K562 (cell line): Measurements from ENCODE around the gene ERP44. TPM values are rescaled to one million over a fixed set of nuclear protein-coding genes. Genes with fewer than 3 reads are reported as not detected.

Experiments used
- CTBP1 ChIP-seq: fragments of 450-650 bp; IDR thresholded peaks from 2 replicates; pipeline ENCODE4 v1.6.1; 2016; ENCODE audit warnings: borderline replicate concordance
- FUS ChIP-seq: fragments of 200-400 bp; formaldehyde crosslinking; optimal IDR thresholded peaks from 2 replicates; pipeline ENCODE3; 2017; ENCODE audit warnings: low read depth, low read length
- MYNN ChIP-seq, 2 experiments: sonication (generic); formaldehyde crosslinking in 1 of 2; IDR thresholded peaks; 2 replicates each; pipeline versions ENCODE4 v1.5.0 to v1.6.1; 2016 to 2020; ENCODE audit warnings: antibody characterized with exemption in 1 of 2, missing genetic modification reagents in 1 of 2
- NFE2 ChIP-seq: IDR thresholded peaks from 2 replicates; pipeline ENCODE4 v1.6.1; 2014; ENCODE audit warnings: antibody characterized with exemption, low read depth
- NFE2L1 ChIP-seq: fragments of 450-650 bp; IDR thresholded peaks from 2 replicates; pipeline ENCODE4 v1.6.1; 2016; ENCODE audit warnings: missing genetic modification characterization, low read depth, mild to moderate bottlenecking, missing compliant biosample characterization, moderate library complexity, borderline replicate concordance
- POLR2AphosphoS5 ChIP-seq: IDR thresholded peaks from 2 replicates; pipeline ENCODE4 v1.6.1; 2011; ENCODE audit warnings: mild to moderate bottlenecking, low read depth, low read length, moderate library complexity; ENCODE audit not compliant: control insufficient read depth, insufficient read depth
- POLR3A ChIP-seq: IDR thresholded peaks from 2 replicates; pipeline ENCODE4 v1.6.1; 2011; ENCODE audit warnings: borderline replicate concordance, mild to moderate bottlenecking, moderate library complexity; ENCODE audit not compliant: insufficient read length, insufficient read depth; ENCODE audit errors: extremely low read depth
- TCF7L2 ChIP-seq: fragments of 150-350 bp; IDR thresholded peaks from 2 replicates; pipeline ENCODE4 v1.6.1; 2016; ENCODE audit warnings: low read depth, mild to moderate bottlenecking, low read length, moderate library complexity
- TGIF2 ChIP-seq: sonication (generic); formaldehyde crosslinking; IDR thresholded peaks from 2 replicates; pipeline ENCODE4 v1.8.1; 2022; ENCODE audit warnings: mild to moderate bottlenecking, missing genetic modification reagents, moderate library complexity
- ZC3H8 ChIP-seq: fragments of 450-650 bp; IDR thresholded peaks from 2 replicates; pipeline ENCODE4 v1.6.1; 2017
- ZFP1 ChIP-seq: fragments of 450-650 bp; formaldehyde crosslinking; IDR thresholded peaks from 2 replicates; pipeline ENCODE4 v1.4.0; 2020; ENCODE audit warnings: mild to moderate bottlenecking, mixed read lengths
- ZNF124 ChIP-seq: sonication (generic); formaldehyde crosslinking; IDR thresholded peaks from 2 replicates; pipeline ENCODE4 v1.8.1; 2022; ENCODE audit warnings: missing genetic modification reagents
- ZNF232 ChIP-seq: sonication (generic); formaldehyde crosslinking; IDR thresholded peaks from 2 replicates; pipeline ENCODE4 v1.8.0; 2022; ENCODE audit warnings: mild to moderate bottlenecking, missing genetic modification reagents
- ZNF695 ChIP-seq: fragments of 450-650 bp; formaldehyde crosslinking; IDR thresholded peaks from 2 replicates; pipeline ENCODE4 v1.4.0; 2020; ENCODE audit warnings: mild to moderate bottlenecking, moderate library complexity
- ZNF696 ChIP-seq: fragments of 250-450 bp; sonication (Bioruptor Pico); conservative IDR thresholded peaks from 2 replicates; pipeline ENCODE4 v1.4.0; 2020; ENCODE audit warnings: mild to moderate bottlenecking, moderate library complexity
- polyA plus RNA-seq, 8 experiments: library from polyadenylated mRNA; depleted of rRNA in 4 of 8; stranded (reverse) in 5 of 8; unstranded in 3 of 8; fragments of >200 nt; fragmentation: Nextera tagmentation in 2 of 8; fragmentation: Illumina TruSeq in 1 of 8; extraction: Ambion mirVana in 2 of 8; extraction: Trizol in 1 of 8; gene quantifications; 2 replicates each; pipeline versions ENCODE4 v1.2.1 to v1.2.3, GENCODE V29; 2011 to 2014; ENCODE audit warnings: inconsistent platforms in 1 of 8, missing spikeins in 1 of 8
- total RNA-seq, 7 experiments: library from RNA; depleted of rRNA in 6 of 7; stranded (reverse); fragments of >200 nt in 6 of 7; fragmentation: Illumina TruSeq in 2 of 7; extraction: Trizol in 2 of 7; gene quantifications; 2 replicates each; pipeline versions ENCODE4 v1.2.1 to v1.2.3, GENCODE V29; 2011 to 2021; ENCODE audit warnings: low replicate concordance in 1 of 7
- TF ChIP-seq, protein P1 (sequence below): fragments of 250-450 bp; sonication (Bioruptor Pico); IDR thresholded peaks from 2 replicates; pipeline ENCODE4 v1.5.1; 2021; ENCODE audit warnings: mild to moderate bottlenecking
- TF ChIP-seq, protein P2 (sequence below): fragments of 250-450 bp; sonication (Bioruptor Pico); IDR thresholded peaks from 2 replicates; pipeline ENCODE4 v1.8.0; 2022; ENCODE audit warnings: moderate library complexity, mild to moderate bottlenecking, inconsistent platforms
- TF ChIP-seq, protein P3 (sequence below): sonication (generic); formaldehyde crosslinking; IDR thresholded peaks from 2 replicates; pipeline ENCODE4 v1.8.1; 2022; ENCODE audit warnings: missing genetic modification reagents
- TF ChIP-seq, protein P4 (sequence below), 2 experiments: IDR thresholded peaks; 2 replicates each; pipeline ENCODE4 v1.6.1; 2012; ENCODE audit warnings: improper control_type of control experiment in 2 of 2, low read depth in 2 of 2, low read length in 2 of 2, borderline replicate concordance in 1 of 2
- TF ChIP-seq, protein P5 (sequence below): fragments of 250-450 bp; sonication (Bioruptor Pico); IDR thresholded peaks from 2 replicates; pipeline ENCODE4 v1.4.0; 2020; ENCODE audit warnings: mild to moderate bottlenecking, moderate library complexity, borderline replicate concordance

Gene ERP44
- total and polyA plus RNA-seq, 9 of the 15 experiments (the other 6 are each of a cell fraction or from before 2014, with no cell fraction given): 9.2 to 23.4 (median 13.6) TPM

DNA sequence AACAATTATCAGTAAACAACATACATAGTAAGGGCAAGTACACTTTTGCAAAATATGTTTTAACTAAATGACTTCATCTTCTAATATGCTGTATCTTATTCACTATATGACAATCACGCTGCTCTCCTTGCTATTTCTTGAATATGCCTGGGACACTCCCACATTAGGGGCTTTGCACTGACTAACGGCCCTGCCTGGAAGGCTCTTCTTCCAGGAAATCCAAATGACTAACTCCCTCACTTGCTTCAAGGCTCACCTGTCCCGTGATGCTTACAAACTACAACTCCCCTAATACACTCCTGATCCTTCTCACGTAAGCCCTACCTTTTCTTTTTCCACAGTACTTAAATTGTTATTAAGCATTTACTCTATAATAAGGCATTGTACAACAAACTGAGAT lies 10.6 kb downstream of the ERP44 start (continued):
- TF ChIP-seq, protein P1, sequence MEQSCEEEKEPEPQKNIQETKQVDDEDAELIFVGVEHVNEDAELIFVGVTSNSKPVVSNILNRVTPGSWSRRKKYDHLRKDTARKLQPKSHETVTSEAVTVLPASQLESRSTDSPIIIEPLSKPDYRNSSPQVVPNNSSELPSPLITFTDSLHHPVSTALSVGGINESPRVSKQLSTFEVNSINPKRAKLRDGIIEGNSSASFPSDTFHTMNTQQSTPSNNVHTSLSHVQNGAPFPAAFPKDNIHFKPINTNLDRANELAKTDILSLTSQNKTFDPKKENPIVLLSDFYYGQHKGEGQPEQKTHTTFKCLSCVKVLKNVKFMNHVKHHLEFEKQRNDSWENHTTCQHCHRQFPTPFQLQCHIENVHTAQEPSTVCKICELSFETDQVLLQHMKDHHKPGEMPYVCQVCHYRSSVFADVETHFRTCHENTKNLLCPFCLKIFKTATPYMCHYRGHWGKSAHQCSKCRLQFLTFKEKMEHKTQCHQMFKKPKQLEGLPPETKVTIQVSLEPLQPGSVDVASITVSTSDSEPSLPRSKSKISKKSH (CRISPR knock-in tag): no peak
- TF ChIP-seq, protein P2, sequence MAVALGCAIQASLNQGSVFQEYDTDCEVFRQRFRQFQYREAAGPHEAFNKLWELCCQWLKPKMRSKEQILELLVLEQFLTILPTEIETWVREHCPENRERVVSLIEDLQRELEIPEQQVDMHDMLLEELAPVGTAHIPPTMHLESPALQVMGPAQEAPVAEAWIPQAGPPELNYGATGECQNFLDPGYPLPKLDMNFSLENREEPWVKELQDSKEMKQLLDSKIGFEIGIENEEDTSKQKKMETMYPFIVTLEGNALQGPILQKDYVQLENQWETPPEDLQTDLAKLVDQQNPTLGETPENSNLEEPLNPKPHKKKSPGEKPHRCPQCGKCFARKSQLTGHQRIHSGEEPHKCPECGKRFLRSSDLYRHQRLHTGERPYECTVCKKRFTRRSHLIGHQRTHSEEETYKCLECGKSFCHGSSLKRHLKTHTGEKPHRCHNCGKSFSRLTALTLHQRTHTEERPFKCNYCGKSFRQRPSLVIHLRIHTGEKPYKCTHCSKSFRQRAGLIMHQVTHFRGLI (CRISPR knock-in tag): no peak
- TF ChIP-seq ZNF696 (CRISPR knock-in tag) (no peak), ZNF232 (CRISPR knock-in tag) (no peak), ZNF695 (CRISPR knock-in tag) (no peak), ZFP1 (CRISPR knock-in tag) (no peak), ZNF124 (CRISPR knock-in tag) (no peak), ZC3H8 (no peak), TGIF2 (CRISPR knock-in tag) (no peak), TCF7L2 (no peak), POLR2AphosphoS5 (no peak), CTBP1 (peak; percentile 51; the same call in 1 of the 2 replicates), NFE2L1 (tag) (no peak), MYNN (IDR thresholded peaks at IDR 0.05) (no peak), MYNN (CRISPR knock-in tag; IDR thresholded peaks at IDR 0.05) (no peak), FUS (no peak), NFE2 (no peak), POLR3A (no peak)
- TF ChIP-seq, protein P3, sequence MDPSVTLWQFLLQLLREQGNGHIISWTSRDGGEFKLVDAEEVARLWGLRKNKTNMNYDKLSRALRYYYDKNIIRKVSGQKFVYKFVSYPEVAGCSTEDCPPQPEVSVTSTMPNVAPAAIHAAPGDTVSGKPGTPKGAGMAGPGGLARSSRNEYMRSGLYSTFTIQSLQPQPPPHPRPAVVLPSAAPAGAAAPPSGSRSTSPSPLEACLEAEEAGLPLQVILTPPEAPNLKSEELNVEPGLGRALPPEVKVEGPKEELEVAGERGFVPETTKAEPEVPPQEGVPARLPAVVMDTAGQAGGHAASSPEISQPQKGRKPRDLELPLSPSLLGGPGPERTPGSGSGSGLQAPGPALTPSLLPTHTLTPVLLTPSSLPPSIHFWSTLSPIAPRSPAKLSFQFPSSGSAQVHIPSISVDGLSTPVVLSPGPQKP (CRISPR knock-in tag): no peak
- TF ChIP-seq, protein P4, sequence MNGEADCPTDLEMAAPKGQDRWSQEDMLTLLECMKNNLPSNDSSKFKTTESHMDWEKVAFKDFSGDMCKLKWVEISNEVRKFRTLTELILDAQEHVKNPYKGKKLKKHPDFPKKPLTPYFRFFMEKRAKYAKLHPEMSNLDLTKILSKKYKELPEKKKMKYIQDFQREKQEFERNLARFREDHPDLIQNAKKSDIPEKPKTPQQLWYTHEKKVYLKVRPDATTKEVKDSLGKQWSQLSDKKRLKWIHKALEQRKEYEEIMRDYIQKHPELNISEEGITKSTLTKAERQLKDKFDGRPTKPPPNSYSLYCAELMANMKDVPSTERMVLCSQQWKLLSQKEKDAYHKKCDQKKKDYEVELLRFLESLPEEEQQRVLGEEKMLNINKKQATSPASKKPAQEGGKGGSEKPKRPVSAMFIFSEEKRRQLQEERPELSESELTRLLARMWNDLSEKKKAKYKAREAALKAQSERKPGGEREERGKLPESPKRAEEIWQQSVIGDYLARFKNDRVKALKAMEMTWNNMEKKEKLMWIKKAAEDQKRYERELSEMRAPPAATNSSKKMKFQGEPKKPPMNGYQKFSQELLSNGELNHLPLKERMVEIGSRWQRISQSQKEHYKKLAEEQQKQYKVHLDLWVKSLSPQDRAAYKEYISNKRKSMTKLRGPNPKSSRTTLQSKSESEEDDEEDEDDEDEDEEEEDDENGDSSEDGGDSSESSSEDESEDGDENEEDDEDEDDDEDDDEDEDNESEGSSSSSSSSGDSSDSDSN (IDR thresholded peaks at IDR 0.05; ENCODE audit: borderline replicate concordance in 1 of 2, low read depth in 2 of 2, low read length in 2 of 2): no peak
- TF ChIP-seq, protein P5, sequence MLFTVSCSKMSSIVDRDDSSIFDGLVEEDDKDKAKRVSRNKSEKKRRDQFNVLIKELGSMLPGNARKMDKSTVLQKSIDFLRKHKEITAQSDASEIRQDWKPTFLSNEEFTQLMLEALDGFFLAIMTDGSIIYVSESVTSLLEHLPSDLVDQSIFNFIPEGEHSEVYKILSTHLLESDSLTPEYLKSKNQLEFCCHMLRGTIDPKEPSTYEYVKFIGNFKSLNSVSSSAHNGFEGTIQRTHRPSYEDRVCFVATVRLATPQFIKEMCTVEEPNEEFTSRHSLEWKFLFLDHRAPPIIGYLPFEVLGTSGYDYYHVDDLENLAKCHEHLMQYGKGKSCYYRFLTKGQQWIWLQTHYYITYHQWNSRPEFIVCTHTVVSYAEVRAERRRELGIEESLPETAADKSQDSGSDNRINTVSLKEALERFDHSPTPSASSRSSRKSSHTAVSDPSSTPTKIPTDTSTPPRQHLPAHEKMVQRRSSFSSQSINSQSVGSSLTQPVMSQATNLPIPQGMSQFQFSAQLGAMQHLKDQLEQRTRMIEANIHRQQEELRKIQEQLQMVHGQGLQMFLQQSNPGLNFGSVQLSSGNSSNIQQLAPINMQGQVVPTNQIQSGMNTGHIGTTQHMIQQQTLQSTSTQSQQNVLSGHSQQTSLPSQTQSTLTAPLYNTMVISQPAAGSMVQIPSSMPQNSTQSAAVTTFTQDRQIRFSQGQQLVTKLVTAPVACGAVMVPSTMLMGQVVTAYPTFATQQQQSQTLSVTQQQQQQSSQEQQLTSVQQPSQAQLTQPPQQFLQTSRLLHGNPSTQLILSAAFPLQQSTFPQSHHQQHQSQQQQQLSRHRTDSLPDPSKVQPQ (CRISPR knock-in tag): no peak
